WTC11 (cell line): ENCODE measurements around the gene HSPG2. TPM values are rescaled to one million over a fixed set of nuclear protein-coding genes. Genes with fewer than 3 reads are reported as not detected.

Experiments used
- ATAC-seq: fragments of 200-7000 bp; cut with Tn5 transposase; 2 replicates; pipeline ENCODE4 v1.10.0; 2021; ENCODE audit warnings: mild to moderate bottlenecking, moderate library complexity
- CTCF ChIA-PET: fragments of 300-600 bp; sonication (Branson Sonifier 250); formaldehyde crosslinking; loops from one replicate; lab custom pipeline; 2021; ENCODE audit warnings: antibody characterized with exemption; lab: Charles Lee
- POLR2A ChIA-PET: fragments of 350-600 bp; sonication (Branson Sonifier 250); formaldehyde crosslinking; loops from one replicate; lab custom pipeline; 2021; ENCODE audit warnings: antibody characterized with exemption; lab: Charles Lee
- DNase-seq: peaks from one replicate; pipeline ENCODE4 v3.0.0; 2021; ENCODE audit warnings: low spot score
- H3K27ac Mint-ChIP-seq: 2 replicates; pipeline ENCODE4 v1.8.0; 2021; ENCODE audit warnings: mixed read lengths
- H3K27me3 Mint-ChIP-seq: 2 replicates; pipeline ENCODE4 v1.8.0; 2021; ENCODE audit warnings: low read depth, mild to moderate bottlenecking, moderate library complexity, mixed read lengths
- H3K36me3 Mint-ChIP-seq: 2 replicates; pipeline ENCODE4 v1.8.0; 2021; ENCODE audit warnings: mixed read lengths
- H3K4me1 Mint-ChIP-seq: 2 replicates; pipeline ENCODE4 v1.8.0; 2022; ENCODE audit warnings: mixed read lengths
- H3K4me3 Mint-ChIP-seq: 2 replicates; pipeline ENCODE4 v1.8.0; 2021; ENCODE audit warnings: mild to moderate bottlenecking, moderate library complexity, mixed read lengths
- H3K9me3 Mint-ChIP-seq: 2 replicates; pipeline ENCODE4 v1.8.0; 2021; ENCODE audit warnings: mixed read lengths
- E2F1 ChIP-seq: sonication (generic); formaldehyde crosslinking; IDR thresholded peaks from 2 replicates; pipeline ENCODE4 v1.8.0; 2022; ENCODE audit warnings: mild to moderate bottlenecking, missing genetic modification reagents
- ERG ChIP-seq: fragments of 250-450 bp; sonication (Bioruptor Pico); IDR thresholded peaks from 2 replicates; pipeline ENCODE4 v1.8.0; 2021; ENCODE audit warnings: mild to moderate bottlenecking
- FOXJ3 ChIP-seq: sonication (generic); formaldehyde crosslinking; IDR thresholded peaks from 2 replicates; pipeline ENCODE4 v1.9.0; 2021; ENCODE audit warnings: missing genetic modification reagents, mild to moderate bottlenecking, borderline replicate concordance
- HMGA2 ChIP-seq: fragments of 250-450 bp; sonication (Bioruptor Pico); IDR thresholded peaks from 2 replicates; pipeline ENCODE4 v1.4.0; 2021; ENCODE audit warnings: mild to moderate bottlenecking, moderate library complexity
- IRF2 ChIP-seq: sonication (generic); formaldehyde crosslinking; IDR thresholded peaks from 2 replicates; pipeline ENCODE4 v1.8.0; 2022; ENCODE audit warnings: low read depth, missing genetic modification reagents, borderline replicate concordance
- JAZF1 ChIP-seq: fragments of 250-450 bp; sonication (Bioruptor Pico); IDR thresholded peaks from 2 replicates; pipeline ENCODE4 v1.9.0; 2021; ENCODE audit warnings: moderate library complexity, mild to moderate bottlenecking, inconsistent platforms
- NR1H2 ChIP-seq: sonication (generic); formaldehyde crosslinking; IDR thresholded peaks from 2 replicates; pipeline ENCODE4 v1.9.0; 2021; ENCODE audit warnings: mild to moderate bottlenecking, moderate library complexity, missing genetic modification reagents
- OVOL2 ChIP-seq: fragments of 250-450 bp; sonication (Bioruptor Pico); IDR thresholded peaks from 2 replicates; pipeline ENCODE4 v1.9.0; 2021; ENCODE audit warnings: mild to moderate bottlenecking, borderline replicate concordance
- SMAD4 ChIP-seq: sonication (generic); formaldehyde crosslinking; IDR thresholded peaks from 2 replicates; pipeline ENCODE4 v1.8.0; 2022; ENCODE audit warnings: mild to moderate bottlenecking, missing genetic modification reagents
- USF1 ChIP-seq: sonication (generic); formaldehyde crosslinking; IDR thresholded peaks from 2 replicates; pipeline ENCODE4 v1.8.0; 2022; ENCODE audit warnings: mild to moderate bottlenecking, missing genetic modification reagents
- USF2 ChIP-seq: sonication (generic); formaldehyde crosslinking; IDR thresholded peaks from 2 replicates; pipeline ENCODE4 v1.8.1; 2023; ENCODE audit warnings: mild to moderate bottlenecking, missing genetic modification reagents, moderate library complexity
- ZNF219 ChIP-seq: sonication (generic); formaldehyde crosslinking; IDR thresholded peaks from 2 replicates; pipeline ENCODE4 v1.8.0; 2023; ENCODE audit warnings: missing genetic modification reagents, mild to moderate bottlenecking, borderline replicate concordance
- ZNF416 ChIP-seq: fragments of 250-450 bp; sonication (Bioruptor Pico); IDR thresholded peaks from 2 replicates; pipeline ENCODE4 v1.9.0; 2021; ENCODE audit warnings: mild to moderate bottlenecking, inconsistent platforms
- ZNF512 ChIP-seq: sonication (generic); formaldehyde crosslinking; IDR thresholded peaks from 2 replicates; pipeline ENCODE4 v1.8.1; 2022; ENCODE audit warnings: missing genetic modification reagents, borderline replicate concordance
- ZSCAN18 ChIP-seq: fragments of 250-450 bp; sonication (Bioruptor Pico); IDR thresholded peaks from 2 replicates; pipeline ENCODE4 v2.1.2; 2022; ENCODE audit warnings: mild to moderate bottlenecking, moderate library complexity
- total RNA-seq: library from RNA; stranded (reverse); gene quantifications from 3 replicates; pipeline ENCODE4 v1.2.3, GENCODE V29; 2021

The HSPG2 gene
- total RNA-seq, 1 experiment from 2014 or later = 120 TPM

- POLR2A ChIA-PET = no interaction called here
- TF ChIP-seq NR1H2 (CRISPR knock-in tag) (no peak), E2F1 (CRISPR knock-in tag) (no peak), USF1 (no peak), ZNF416 (CRISPR knock-in tag) (no peak), USF2 (CRISPR knock-in tag) (no peak), OVOL2 (CRISPR knock-in tag) (no peak), IRF2 (CRISPR knock-in tag) (no peak), HMGA2 (CRISPR knock-in tag) (no peak), FOXJ3 (CRISPR knock-in tag) (no peak), ERG (no peak), ZNF512 (CRISPR knock-in tag) (no peak)
- Mint-ChIP-seq H3K4me1 (0 out of 2 replicates have a peak, but pooled peaks cover 3% of the 10 kb centered on the region), H3K27me3 (no peaks in the 10 kb centered on the region), H3K36me3 (peaks cover 31% of the 10 kb centered on the region), H3K27ac (no peak overlapping the region), H3K9me3 (no peaks in the 10 kb centered on the region), H3K4me3 (no peak overlapping the region)
- no peak for DNase-seq
- no peak; the same call in 1 of the 2 replicates for ATAC-seq
- CTCF ChIA-PET = no interaction called here
These were observed 61.5 kb downstream of the HSPG2 start for GRCh38 chr1:21875621-21876063.

GRCh38 chr1:21874778-21875547 lies 62.1 kb downstream of the HSPG2 start:
- Mint-ChIP-seq H3K27me3 (no peaks in the 10 kb centered on the region), H3K36me3 (peaks cover 33% of the 10 kb centered on the region), H3K4me3 (no peak overlapping the region), H3K27ac (no peak overlapping the region)
- TF ChIP-seq JAZF1 (no peak), ZSCAN18 (CRISPR knock-in tag) (no peak), NR1H2 (CRISPR knock-in tag) (no peak), SMAD4 (no peak), ZNF219 (CRISPR knock-in tag) (no peak)
- TF ChIP-seq, all 79 proteins: peak for 0
- ATAC-seq (no peak), DNase-seq (no peak)
- ChIA-PET CTCF (no interaction called here), POLR2A (no interaction called here)
- Mint-ChIP-seq H3K9me3 (no peaks in the 10 kb centered on the region), H3K4me1 (0 out of 2 replicates have a peak, but pooled peaks cover 3% of the 10 kb centered on the region)
